GM19438 (cell line): ENCODE results near the gene KLK14.

Experiments
- ATAC-seq: cut with Tn5 transposase; IDR thresholded peaks from one replicate; pipeline ENCODE4 v1.9.1; 2021; ENCODE audit warnings: low read depth; ENCODE audit not compliant: unreplicated experiment

KLK14 gene

GRCh38 chr19:51059715-51060114, 23.0 kb downstream of the KLK14 start:
- no peak for ATAC-seq

GRCh38 chr19:51055866-51056265, 26.8 kb downstream of the KLK14 start:
- ATAC-seq: no peak

GRCh38 chr19:51047031-51047335, 35.7 kb downstream of the KLK14 start:
- no peak for ATAC-seq

- no peak for ATAC-seq
Observed at GRCh38 chr19:51044327-51044726, 38.4 kb downstream of the KLK14 start.

GRCh38 chr19:51043497-51043896, 39.2 kb downstream of the KLK14 start:
- no peak for ATAC-seq

GRCh38 chr19:51040151-51040550, 42.5 kb downstream of the KLK14 start:
- ATAC-seq: no peak

- no peak for ATAC-seq
Observed at GRCh38 chr19:51036519-51036918, 46.2 kb downstream of the KLK14 start.

- ATAC-seq: no peak
Observed at GRCh38 chr19:51034704-51035103, 48.0 kb downstream of the KLK14 start, which contains the start of gene KLK12. TSS of gene KLK12 (minus strand) at chr19:51035002. CDS start at chr19:51034621, 381 bp downstream.

- no peak for ATAC-seq
Observed at GRCh38 chr19:51031880-51032225, 50.8 kb downstream of the KLK14 start.

- no peak for ATAC-seq
Observed at GRCh38 chr19:51031220-51031879, 51.3 kb downstream of the KLK14 start.

- ATAC-seq: no peak
Observed at GRCh38 chr19:51030631-51031030, 52.1 kb downstream of the KLK14 start.

- ATAC-seq: no peak
Observed at GRCh38 chr19:51029718-51030117, 53.0 kb downstream of the KLK14 start.
